ENCODE measurements around the gene NTSR1.
A peak's percentile ranks its signal among the peaks of the same experiment; 100 is the strongest.

Gene NTSR1

DNA sequence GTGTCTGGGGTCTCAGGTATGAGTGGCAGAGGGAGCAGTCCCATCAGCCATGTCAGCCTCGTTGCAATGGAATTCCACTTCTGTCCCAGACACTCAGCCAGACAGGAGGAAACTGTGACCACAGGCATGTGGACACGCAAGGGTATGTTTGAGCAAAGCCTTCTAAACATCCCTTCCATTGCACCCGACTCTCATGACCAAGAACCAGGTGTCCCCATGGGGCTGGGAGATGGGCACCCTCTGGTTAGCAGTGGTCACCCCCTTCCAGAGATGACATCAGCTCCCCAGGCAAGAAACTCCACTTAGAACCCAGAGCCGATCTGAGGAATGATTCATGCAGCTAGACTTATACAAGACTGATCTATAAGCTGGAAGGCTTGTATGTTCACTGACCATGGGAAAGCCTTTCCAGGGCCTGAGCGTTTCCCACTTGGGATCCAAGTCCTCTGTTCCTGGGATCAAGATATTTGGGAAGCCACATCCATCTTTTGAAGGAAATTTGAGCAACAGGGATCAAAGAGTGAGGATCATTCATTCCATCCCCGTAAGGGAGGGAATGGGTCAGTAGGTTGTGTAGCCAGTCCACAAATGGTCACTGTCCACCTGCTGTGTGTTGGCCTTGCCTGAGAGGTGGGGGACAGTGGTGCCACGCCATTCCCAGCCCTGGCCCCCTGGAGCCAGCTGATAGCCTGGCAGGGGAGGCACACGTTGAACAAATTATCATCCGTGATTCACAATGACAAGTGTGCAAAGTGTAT is 83.7 kb downstream of the NTSR1 start:
- H3K27me3 ChIP-seq (ENCODE audit: insufficient read depth, poor library complexity, severe bottlenecking): no peaks in the 10 kb centered on the region
- peaks cover 19% of the 10 kb centered on the region for H3K4me1 ChIP-seq (ENCODE audit: insufficient read depth, poor library complexity, severe bottlenecking)
- DNase-seq (ENCODE audit: low spot score) (no peak), ATAC-seq (ENCODE audit: low read depth) (no peak)
- TF ChIP-seq CTCF (IDR thresholded peaks at IDR 0.05; ENCODE audit: poor library complexity, severe bottlenecking): no peak
- H3K9me3 ChIP-seq (ENCODE audit: severe bottlenecking): no peaks in the 10 kb centered on the region
- peaks cover 4% of the 10 kb centered on the region for H3K36me3 ChIP-seq (ENCODE audit: low read depth)
- H3K4me3 ChIP-seq (ENCODE audit: severe bottlenecking): no peak overlapping the region
- H3K27ac ChIP-seq (ENCODE audit: poor library complexity, severe bottlenecking): peak overlapping the region; percentile 28

GRCh38 chr20:62792940-62793756 is 84.5 kb downstream of the NTSR1 start:
- Histone ChIP-seq H3K9me3 (ENCODE audit: severe bottlenecking) (no peaks in the 10 kb centered on the region), H3K4me1 (ENCODE audit: insufficient read depth, poor library complexity, severe bottlenecking) (peaks cover 22% of the 10 kb centered on the region), H3K36me3 (ENCODE audit: low read depth) (peaks cover 12% of the 10 kb centered on the region), H3K27ac (ENCODE audit: poor library complexity, severe bottlenecking) (no peak overlapping the region), H3K4me3 (ENCODE audit: severe bottlenecking) (no peak overlapping the region), H3K27me3 (ENCODE audit: insufficient read depth, poor library complexity, severe bottlenecking) (no peaks in the 10 kb centered on the region)
- TF ChIP-seq CTCF (IDR thresholded peaks at IDR 0.05; ENCODE audit: poor library complexity, severe bottlenecking): no peak
- no peak for ATAC-seq (ENCODE audit: low read depth)
- DNase-seq (ENCODE audit: low spot score): no peak

GRCh38 chr20:62793757-62794006 is 85.0 kb downstream of the NTSR1 start:
- Histone ChIP-seq H3K27ac (ENCODE audit: poor library complexity, severe bottlenecking) (no peak overlapping the region), H3K36me3 (ENCODE audit: low read depth) (peaks cover 17% of the 10 kb centered on the region), H3K9me3 (ENCODE audit: severe bottlenecking) (no peaks in the 10 kb centered on the region), H3K4me3 (ENCODE audit: severe bottlenecking) (peak overlapping the region; percentile 11), H3K27me3 (ENCODE audit: insufficient read depth, poor library complexity, severe bottlenecking) (no peaks in the 10 kb centered on the region), H3K4me1 (ENCODE audit: insufficient read depth, poor library complexity, severe bottlenecking) (peaks cover 22% of the 10 kb centered on the region)
- ATAC-seq (ENCODE audit: low read depth) (no peak), DNase-seq (ENCODE audit: low spot score) (no peak)
- TF ChIP-seq CTCF (IDR thresholded peaks at IDR 0.05; ENCODE audit: poor library complexity, severe bottlenecking): no peak

DNA sequence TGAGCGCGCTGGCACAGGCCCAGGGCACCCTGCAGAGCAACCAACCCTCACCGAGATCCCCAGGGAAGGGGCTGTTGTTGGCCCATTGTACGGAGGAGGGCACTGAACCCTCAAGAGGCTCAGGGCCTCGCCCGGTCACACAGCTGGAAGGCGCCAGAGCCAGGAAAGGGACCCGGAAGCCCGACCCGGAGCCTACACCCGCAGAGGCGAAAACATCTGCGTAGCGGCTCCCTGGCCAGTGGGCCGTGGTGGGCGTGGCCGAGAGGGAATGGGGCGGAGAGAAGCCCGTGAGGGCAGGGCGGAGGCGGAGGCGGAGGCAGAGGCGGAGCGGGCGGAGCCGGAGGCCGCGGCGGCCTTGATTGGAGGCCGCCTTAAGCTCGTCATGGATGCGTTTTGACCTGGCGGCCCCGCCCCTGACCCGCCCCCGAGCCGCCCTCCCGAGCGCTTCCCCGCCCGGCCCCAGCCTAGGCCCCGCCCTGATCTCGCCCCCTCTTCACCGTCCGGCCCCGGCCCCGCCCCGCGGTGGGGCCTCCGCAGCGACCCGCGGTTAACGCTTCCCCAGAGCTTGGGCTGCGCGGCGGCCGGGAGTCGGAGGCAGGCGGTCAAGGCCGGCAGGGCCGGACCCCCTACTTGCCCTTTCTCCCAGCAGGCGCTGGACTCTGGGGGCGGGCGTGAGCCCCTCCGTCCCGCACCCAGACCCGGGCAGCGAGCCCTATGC is 85.5 kb downstream of the NTSR1 start:
- Histone ChIP-seq H3K27ac (ENCODE audit: poor library complexity, severe bottlenecking) (peak overlapping the region; percentile 88), H3K27me3 (ENCODE audit: insufficient read depth, poor library complexity, severe bottlenecking) (no peaks in the 10 kb centered on the region), H3K4me1 (ENCODE audit: insufficient read depth, poor library complexity, severe bottlenecking) (peaks cover 22% of the 10 kb centered on the region), H3K36me3 (ENCODE audit: low read depth) (peaks cover 22% of the 10 kb centered on the region), H3K9me3 (ENCODE audit: severe bottlenecking) (no peaks in the 10 kb centered on the region), H3K4me3 (ENCODE audit: severe bottlenecking) (peak overlapping the region; percentile 98)
- ATAC-seq (ENCODE audit: low read depth): peak; percentile 76
- DNase-seq (ENCODE audit: low spot score): peak; percentile 99
- no peak for TF ChIP-seq CTCF (IDR thresholded peaks at IDR 0.05; ENCODE audit: poor library complexity, severe bottlenecking)

Data from RWPE2 (cell line).